DND-41 (cell line): Measurements from ENCODE around the gene PSMD3.

Source experiments
- ATAC-seq: fragments of 200-7000 bp; cut with Tn5 transposase; 3 replicates; pipeline ENCODE4 v1.9.1; 2021; ENCODE audit warnings: low read depth; ENCODE audit not compliant: insufficient read depth
- DNase-seq: peaks from one replicate; pipeline ENCODE4 v3.0.0-alpha.2; 2020
- H2AFZ ChIP-seq: 2 replicates; pipeline ENCODE4 v1.6.0; 2012; ENCODE audit warnings: low read depth, low read length
- H3K27ac ChIP-seq: 2 replicates; pipeline ENCODE4 v1.5.1; 2012; ENCODE audit warnings: low read length, inconsistent platforms
- H3K27me3 ChIP-seq: fragments of 200-600 bp; sonication (generic); 2 replicates; pipeline ENCODE4 v1.6.0; 2012; ENCODE audit warnings: low read length, mild to moderate bottlenecking, inconsistent platforms; ENCODE audit not compliant: insufficient read depth, poor library complexity
- H3K36me3 ChIP-seq: 2 replicates; pipeline ENCODE4 v1.5.1; 2012; ENCODE audit warnings: low read length, inconsistent platforms; ENCODE audit not compliant: insufficient read depth
- H3K4me1 ChIP-seq: 2 replicates; pipeline ENCODE4 v1.5.1; 2012; ENCODE audit warnings: mild to moderate bottlenecking, low read length; ENCODE audit not compliant: insufficient read depth
- H3K4me2 ChIP-seq: 2 replicates; pipeline ENCODE4 v1.6.0; 2012; ENCODE audit warnings: mild to moderate bottlenecking, moderate library complexity, low read length, inconsistent platforms; ENCODE audit not compliant: insufficient read depth
- H3K4me3 ChIP-seq, 2 experiments: fragments of 200-600 bp in 1 of 2; shearing (Covaris generic) in 1 of 2; 2 replicates each; pipeline ENCODE4 v1.5.1; 2012 to 2016; ENCODE audit warnings: inconsistent platforms in 2 of 2, low read length in 2 of 2, mild to moderate bottlenecking in 2 of 2, low read depth in 1 of 2, moderate library complexity in 1 of 2
- H3K79me2 ChIP-seq: 2 replicates; pipeline ENCODE4 v1.6.0; 2012; ENCODE audit warnings: low read length, inconsistent platforms; ENCODE audit not compliant: insufficient read depth
- H3K9ac ChIP-seq: 2 replicates; pipeline ENCODE4 v1.6.0; 2012; ENCODE audit warnings: low read depth, mild to moderate bottlenecking, inconsistent platforms, low read length, moderate library complexity
- H3K9me3 ChIP-seq: 2 replicates; pipeline ENCODE4 v1.5.1; 2012; ENCODE audit warnings: low read length, moderate library complexity, mild to moderate bottlenecking, inconsistent platforms; ENCODE audit not compliant: insufficient read depth, severe bottlenecking
- H4K20me1 ChIP-seq: 2 replicates; pipeline ENCODE4 v1.6.0; 2012; ENCODE audit warnings: low read length; ENCODE audit not compliant: insufficient read depth
- EZH2 ChIP-seq: IDR thresholded peaks from 3 replicates; pipeline ENCODE4 v1.6.1; 2012; ENCODE audit warnings: borderline replicate concordance, low read depth, mild to moderate bottlenecking, moderate library complexity, low read length, inconsistent platforms; ENCODE audit not compliant: severe bottlenecking
- TF ChIP-seq, protein P1 (sequence below): IDR thresholded peaks from 2 replicates; pipeline ENCODE4 v1.5.1; 2012; ENCODE audit warnings: borderline replicate concordance, low read length, moderate library complexity, mild to moderate bottlenecking; ENCODE audit not compliant: poor library complexity, severe bottlenecking; ENCODE audit errors: extremely low read depth

PSMD3 gene

DNA sequence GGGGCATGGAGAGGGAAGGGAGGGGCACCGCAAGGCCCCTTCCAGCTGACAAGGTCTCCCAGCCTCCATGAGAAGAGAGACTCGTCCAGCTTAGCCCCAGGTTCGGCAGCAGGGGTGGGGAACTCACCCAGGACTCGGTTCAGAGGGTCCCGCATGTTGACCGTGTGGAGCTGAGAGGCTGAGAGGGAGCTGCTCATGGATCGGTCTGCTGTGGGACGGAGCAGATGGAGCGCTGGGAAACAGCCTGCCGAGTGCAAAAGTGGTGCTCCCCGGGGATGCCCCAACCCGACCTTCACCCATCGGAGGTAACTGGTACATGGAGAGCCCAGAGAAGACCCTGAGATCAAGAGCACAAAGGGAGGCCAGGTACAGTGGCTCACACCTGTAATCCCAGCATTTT is 39.5 kb downstream of the PSMD3 start:
- no peak overlapping the region for H3K4me2 ChIP-seq
- no peaks in the 10 kb centered on the region for H3K4me1 ChIP-seq
- no peaks in the 10 kb centered on the region for H3K79me2 ChIP-seq
- H4K20me1 ChIP-seq, result no peaks in the 10 kb centered on the region
- no peak overlapping the region for H3K27ac ChIP-seq
- no peaks in the 10 kb centered on the region for H3K27me3 ChIP-seq
- H3K9me3 ChIP-seq, result no peaks in the 10 kb centered on the region
- no peak overlapping the region for H3K9ac ChIP-seq
- TF ChIP-seq, protein P1, sequence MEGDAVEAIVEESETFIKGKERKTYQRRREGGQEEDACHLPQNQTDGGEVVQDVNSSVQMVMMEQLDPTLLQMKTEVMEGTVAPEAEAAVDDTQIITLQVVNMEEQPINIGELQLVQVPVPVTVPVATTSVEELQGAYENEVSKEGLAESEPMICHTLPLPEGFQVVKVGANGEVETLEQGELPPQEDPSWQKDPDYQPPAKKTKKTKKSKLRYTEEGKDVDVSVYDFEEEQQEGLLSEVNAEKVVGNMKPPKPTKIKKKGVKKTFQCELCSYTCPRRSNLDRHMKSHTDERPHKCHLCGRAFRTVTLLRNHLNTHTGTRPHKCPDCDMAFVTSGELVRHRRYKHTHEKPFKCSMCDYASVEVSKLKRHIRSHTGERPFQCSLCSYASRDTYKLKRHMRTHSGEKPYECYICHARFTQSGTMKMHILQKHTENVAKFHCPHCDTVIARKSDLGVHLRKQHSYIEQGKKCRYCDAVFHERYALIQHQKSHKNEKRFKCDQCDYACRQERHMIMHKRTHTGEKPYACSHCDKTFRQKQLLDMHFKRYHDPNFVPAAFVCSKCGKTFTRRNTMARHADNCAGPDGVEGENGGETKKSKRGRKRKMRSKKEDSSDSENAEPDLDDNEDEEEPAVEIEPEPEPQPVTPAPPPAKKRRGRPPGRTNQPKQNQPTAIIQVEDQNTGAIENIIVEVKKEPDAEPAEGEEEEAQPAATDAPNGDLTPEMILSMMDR, result no peak
- no peak for TF ChIP-seq EZH2
- ATAC-seq (no peak), DNase-seq (no peak)
- no peak overlapping the region for H3K4me3 ChIP-seq
- peaks cover 55% of the 10 kb centered on the region for H3K36me3 ChIP-seq
- H2AFZ ChIP-seq, result no peak overlapping the region

DNA sequence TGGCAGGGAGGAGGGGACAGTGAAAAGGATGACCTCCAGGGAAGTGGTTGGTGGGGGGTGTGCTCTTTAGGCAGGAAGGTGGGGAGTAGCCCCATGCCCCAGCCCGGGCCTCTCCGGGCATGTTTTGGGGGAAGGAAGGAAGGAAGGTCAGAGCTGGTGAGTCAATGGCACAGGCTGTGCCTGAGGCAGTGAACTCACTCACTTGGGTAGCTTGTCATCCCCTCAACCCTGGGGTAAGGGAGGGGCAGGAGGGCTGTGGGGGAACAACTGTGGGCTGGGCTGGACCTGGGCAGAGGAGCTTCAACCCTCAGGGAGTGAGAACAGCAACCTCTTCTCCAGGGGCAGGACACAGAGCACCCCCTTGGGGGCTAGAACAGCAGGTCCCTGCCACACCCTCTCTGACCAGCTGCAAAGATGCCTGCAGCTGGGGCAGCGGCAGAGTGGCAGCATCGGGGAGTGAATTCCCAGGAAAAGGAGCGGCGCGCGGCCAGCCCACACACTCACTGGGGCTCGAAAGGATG is 40.9 kb downstream of the PSMD3 start:
- TF ChIP-seq, protein P1, result no peak
- no peak for TF ChIP-seq EZH2
- H4K20me1 ChIP-seq, result no peaks in the 10 kb centered on the region
- no peak overlapping the region for H2AFZ ChIP-seq
- H3K9me3 ChIP-seq, result no peaks in the 10 kb centered on the region
- ATAC-seq, result no peak
- H3K9ac ChIP-seq, result no peak overlapping the region
- peaks cover 69% of the 10 kb centered on the region for H3K36me3 ChIP-seq
- no peaks in the 10 kb centered on the region for H3K27me3 ChIP-seq
- no peak overlapping the region for H3K4me2 ChIP-seq
- H3K27ac ChIP-seq, result no peak overlapping the region
- no peak overlapping the region for H3K4me3 ChIP-seq
- no peak for DNase-seq
- no peaks in the 10 kb centered on the region for H3K79me2 ChIP-seq
- H3K4me1 ChIP-seq, result no peaks in the 10 kb centered on the region

DNA sequence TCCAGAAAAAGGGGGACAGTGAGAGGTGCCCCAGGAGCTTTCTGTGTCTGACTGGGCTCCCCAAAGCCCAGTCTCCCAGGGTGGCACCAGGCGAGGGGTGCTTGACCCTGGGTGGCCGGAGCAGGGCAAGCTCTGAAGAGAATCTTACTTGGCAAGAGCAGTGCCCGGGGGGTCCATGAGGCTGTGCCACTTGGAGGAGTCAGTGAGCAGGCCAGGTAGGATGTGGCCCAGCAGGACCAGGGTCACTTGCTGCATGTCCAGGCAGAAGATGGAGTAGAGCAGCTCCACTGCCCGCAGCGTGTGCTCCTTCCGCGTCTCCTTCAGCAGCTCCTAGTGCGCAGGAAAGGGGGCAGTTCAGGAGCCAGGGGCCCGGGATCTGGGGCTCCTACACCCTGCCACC is 41.9 kb downstream of the PSMD3 start:
- Histone ChIP-seq H3K4me1 (no peaks in the 10 kb centered on the region), H3K4me3 (no peak overlapping the region), H3K9me3 (no peaks in the 10 kb centered on the region), H3K79me2 (no peaks in the 10 kb centered on the region), H4K20me1 (no peaks in the 10 kb centered on the region), H3K4me2 (no peak overlapping the region), H3K9ac (no peak overlapping the region), H2AFZ (no peak overlapping the region), H3K36me3 (peaks cover 78% of the 10 kb centered on the region), H3K27ac (no peak overlapping the region), H3K27me3 (no peaks in the 10 kb centered on the region)
- no peak for ATAC-seq
- DNase-seq, result no peak
- TF ChIP-seq, protein P1, result no peak
- TF ChIP-seq EZH2, result no peak
